Endothelial cell of umbilical vein (primary cell): ENCODE data around the gene GADD45GIP1. TPM values are rescaled to one million over a fixed set of nuclear protein-coding genes. Genes with fewer than 3 reads are reported as not detected.
A peak's percentile ranks its signal among the peaks of the same experiment; 100 is the strongest.

Experiments used
- BruUV-seq: library from RNA; stranded (reverse); fragments of 400-500 nt; replicated peaks from 2 replicates; lab custom pipeline; 2021; lab: Mats Ljungman, UMichigan
- CTCF ChIA-PET: fragments of 300-600, 350-600 bp; sonication (Branson Sonifier 250); formaldehyde crosslinking; loops from one replicate; lab custom pipeline; 2021; ENCODE audit warnings: antibody characterized with exemption, inconsistent platforms; lab: Charles Lee
- POLR2A ChIA-PET: fragments of 300-600, 350-600 bp; sonication (Branson Sonifier 250); formaldehyde crosslinking; loops from one replicate; lab custom pipeline; 2021; ENCODE audit warnings: antibody characterized with exemption, inconsistent platforms; lab: Charles Lee
- DNase-seq: peaks from one replicate; pipeline ENCODE4 v3.0.0-alpha.2; 2011; ENCODE audit warnings: low read depth, low spot score
- FAIRE-seq: peaks from 2 replicates; lab custom pipeline; 2011; peaks lifted over from hg19 to GRCh38; lab: Jason Lieb, UNC
- H2AFZ ChIP-seq: 2 replicates; pipeline ENCODE4 v1.6.0; 2012; ENCODE audit warnings: low read depth, low read length, control low read depth, inconsistent platforms
- H3K27ac ChIP-seq: 2 replicates; pipeline ENCODE4 v1.5.1; 2011; ENCODE audit warnings: low read depth, mild to moderate bottlenecking, control low read depth, low read length, moderate library complexity; ENCODE audit not compliant: insufficient read depth
- H3K27me3 ChIP-seq, 2 experiments: 2 replicates each; pipeline versions ENCODE4 v1.6.0 to v1.6.1; 2011; ENCODE audit warnings: low read length in 2 of 2, mixed read lengths in 1 of 2; ENCODE audit not compliant: control insufficient read depth in 2 of 2, insufficient read depth in 2 of 2
- H3K36me3 ChIP-seq, 2 experiments: 2 replicates in 1 of 2; 3 replicates in 1 of 2; pipeline ENCODE4 v1.5.1; 2011; ENCODE audit warnings: low read length in 2 of 2, mild to moderate bottlenecking in 1 of 2, moderate library complexity in 1 of 2; ENCODE audit not compliant: control insufficient read depth in 2 of 2, insufficient read depth in 2 of 2; ENCODE audit errors: extremely low read depth in 1 of 2
- H3K4me1 ChIP-seq: 3 replicates; pipeline ENCODE4 v1.5.1; 2011; ENCODE audit warnings: mild to moderate bottlenecking, low read length; ENCODE audit not compliant: control insufficient read depth, insufficient read depth; ENCODE audit errors: extremely low read depth
- H3K4me2 ChIP-seq: 2 replicates; pipeline ENCODE4 v1.6.1; 2011; ENCODE audit warnings: low read length, control low read depth, mixed read lengths; ENCODE audit not compliant: insufficient read depth
- H3K4me3 ChIP-seq, 3 experiments: fragments of 200-600 bp in 1 of 3; sonication (generic), shearing (Covaris generic) in 1 of 3; replicated peaks in 1 of 3; 2 replicates each; pipeline ENCODE4 v1.5.1; 2011 to 2016; ENCODE audit warnings: control low read depth in 3 of 3, low read length in 3 of 3, mild to moderate bottlenecking in 2 of 3, inconsistent platforms in 1 of 3, low read depth in 1 of 3, moderate library complexity in 1 of 3; ENCODE audit not compliant: insufficient read depth in 1 of 3
- H3K79me2 ChIP-seq: 2 replicates; pipeline ENCODE4 v1.6.0; 2012; ENCODE audit warnings: low read length, inconsistent platforms; ENCODE audit not compliant: control insufficient read depth, insufficient read depth
- H3K9ac ChIP-seq: replicated peaks from 2 replicates; pipeline ENCODE3; 2011; ENCODE audit warnings: low read length, control low read depth; ENCODE audit not compliant: insufficient read depth; ENCODE audit errors: extremely low read depth
- H3K9me1 ChIP-seq: replicated peaks from 3 replicates; pipeline ENCODE4 v1.6.0; 2011; ENCODE audit warnings: mild to moderate bottlenecking, low read length; ENCODE audit not compliant: control insufficient read depth, insufficient read depth; ENCODE audit errors: extremely low read depth
- H3K9me3 ChIP-seq: replicated peaks from 2 replicates; pipeline ENCODE4 v1.5.1; 2012; ENCODE audit warnings: low read length, inconsistent platforms; ENCODE audit not compliant: control insufficient read depth, insufficient read depth
- H4K20me1 ChIP-seq: replicated peaks from 2 replicates; pipeline ENCODE3; 2011; ENCODE audit warnings: mild to moderate bottlenecking, low read length; ENCODE audit not compliant: control insufficient read depth, insufficient read depth; ENCODE audit errors: extremely low read depth
- EZH2 ChIP-seq: IDR thresholded peaks from 2 replicates; pipeline ENCODE4 v1.6.1; 2012; ENCODE audit warnings: borderline replicate concordance, low read depth, mild to moderate bottlenecking, moderate library complexity, low read length, inconsistent platforms; ENCODE audit not compliant: severe bottlenecking
- FOS ChIP-seq: IDR thresholded peaks from 2 replicates; pipeline ENCODE4 v1.6.1; 2011; ENCODE audit warnings: mild to moderate bottlenecking, low read length, moderate library complexity, borderline replicate concordance; ENCODE audit not compliant: insufficient read depth
- GATA2 ChIP-seq: IDR thresholded peaks from 2 replicates; pipeline ENCODE4 v1.7.0; 2011; ENCODE audit warnings: low read depth, mild to moderate bottlenecking, moderate library complexity, mixed read lengths, low read length; ENCODE audit not compliant: insufficient read length, insufficient read depth
- JUN ChIP-seq: IDR thresholded peaks from 2 replicates; pipeline ENCODE4 v1.6.1; 2011; ENCODE audit warnings: borderline replicate concordance, low read depth; ENCODE audit not compliant: insufficient read length, insufficient read depth
- MAX ChIP-seq: IDR thresholded peaks from 2 replicates; pipeline ENCODE4 v1.6.1; 2011; ENCODE audit not compliant: insufficient read depth, insufficient read length
- POLR2A ChIP-seq: IDR thresholded peaks from 2 replicates; pipeline ENCODE4 v1.6.1; 2012; ENCODE audit warnings: low read depth, mild to moderate bottlenecking, control low read depth, low read length
- POLR2AphosphoS5 ChIP-seq: IDR thresholded peaks from 2 replicates; pipeline ENCODE4 v1.6.1; 2012; ENCODE audit warnings: low read depth, mild to moderate bottlenecking, control low read depth, low read length, moderate library complexity; ENCODE audit not compliant: insufficient read depth
- dilution Hi-C: fragments of 300-500 bp; cut with MboI; formaldehyde crosslinking; loops from one replicate; pipeline ENCODE4 v1.15.0; 2019; ENCODE audit warnings: low sequenced_read_pairs; ENCODE audit not compliant: extremely low pct_ligation_motif_present
- intact Hi-C: fragments of 100-400 bp; cut with micrococcal nuclease; formaldehyde crosslinking; loops from one replicate; pipeline ENCODE4 v1.10.0; 2022
- polyA plus RNA-seq, 4 experiments: library from polyadenylated mRNA; depleted of rRNA in 3 of 4; stranded (reverse) in 3 of 4; unstranded in 1 of 4; fragments of >200 nt; gene quantifications; 2 replicates each; pipeline versions ENCODE4 v1.2.1 to v1.2.3, GENCODE V29; 2011 to 2012; ENCODE audit warnings: missing spikeins in 1 of 4
- total RNA-seq: library from RNA; stranded (reverse); gene quantifications from 2 replicates; pipeline ENCODE4 v1.2.3, GENCODE V29; 2021
- TF ChIP-seq, protein P1 (sequence below), 2 donors: IDR thresholded peaks; 1 replicate in 1 of 2; 2 replicates in 1 of 2; pipeline ENCODE4 v1.5.1; 2011; ENCODE audit warnings: low read length in 2 of 2, mild to moderate bottlenecking in 2 of 2, moderate library complexity in 2 of 2, control low read depth in 1 of 2, inconsistent platforms in 1 of 2, low read depth in 1 of 2; ENCODE audit not compliant: insufficient read depth in 1 of 2; ENCODE audit errors: extremely low read depth in 1 of 2

GADD45GIP1 gene
- total and polyA plus RNA-seq, 2 donors (not counting 3 experiments of a cell fraction or from before 2014, with no cell fraction given) = 32.8 to 38.3 TPM

GRCh38 chr19:12946731-12947496, 10.1 kb downstream of the GADD45GIP1 start:
- H3K9ac ChIP-seq = peak overlapping the region; percentile 90
- CTCF ChIA-PET = interaction anchor here (0.6 to 1.0 kb wide), 2 partner anchors 19 to 84 kb away, joined by 3 to 12 read pairs; no protein-coding TSS in a partner anchor

More at GRCh38 chr19:12946731-12947496, 10.1 kb downstream of the GADD45GIP1 start:
- FAIRE-seq (no peak), DNase-seq (no peak)
- H3K36me3 ChIP-seq = peaks cover 18 to 56% of the 10 kb centered on the region in 2 experiments
- POLR2A ChIA-PET = interaction anchor here (0.7 to 1.0 kb wide), 2 partner anchors 7 to 9 kb away, joined by 5 read pairs; partner anchors contain the start of gene GADD45GIP1
- peak overlapping the region; percentile 99 for H3K4me2 ChIP-seq
- H3K4me1 ChIP-seq = peaks cover 12% of the 10 kb centered on the region
- H3K79me2 ChIP-seq = peaks cover 38% of the 10 kb centered on the region
- peak overlapping the region; percentile 72 to 92 (median 72) for H3K4me3 ChIP-seq
- no peaks in the 10 kb centered on the region for H3K27me3 ChIP-seq
- peak overlapping the region; percentile 76 for H3K27ac ChIP-seq
- intact Hi-C loops = loop anchor here (1.0 kb wide), 1 partner anchor 9 kb away; the partner anchor contains the start of gene CALR
- TF ChIP-seq JUN (no peak), FOS (no peak), GATA2 (no peak), POLR2A (peak; percentile 27), POLR2AphosphoS5 (no peak), MAX (no peak), EZH2 (no peak)
- TF ChIP-seq, protein P1, sequence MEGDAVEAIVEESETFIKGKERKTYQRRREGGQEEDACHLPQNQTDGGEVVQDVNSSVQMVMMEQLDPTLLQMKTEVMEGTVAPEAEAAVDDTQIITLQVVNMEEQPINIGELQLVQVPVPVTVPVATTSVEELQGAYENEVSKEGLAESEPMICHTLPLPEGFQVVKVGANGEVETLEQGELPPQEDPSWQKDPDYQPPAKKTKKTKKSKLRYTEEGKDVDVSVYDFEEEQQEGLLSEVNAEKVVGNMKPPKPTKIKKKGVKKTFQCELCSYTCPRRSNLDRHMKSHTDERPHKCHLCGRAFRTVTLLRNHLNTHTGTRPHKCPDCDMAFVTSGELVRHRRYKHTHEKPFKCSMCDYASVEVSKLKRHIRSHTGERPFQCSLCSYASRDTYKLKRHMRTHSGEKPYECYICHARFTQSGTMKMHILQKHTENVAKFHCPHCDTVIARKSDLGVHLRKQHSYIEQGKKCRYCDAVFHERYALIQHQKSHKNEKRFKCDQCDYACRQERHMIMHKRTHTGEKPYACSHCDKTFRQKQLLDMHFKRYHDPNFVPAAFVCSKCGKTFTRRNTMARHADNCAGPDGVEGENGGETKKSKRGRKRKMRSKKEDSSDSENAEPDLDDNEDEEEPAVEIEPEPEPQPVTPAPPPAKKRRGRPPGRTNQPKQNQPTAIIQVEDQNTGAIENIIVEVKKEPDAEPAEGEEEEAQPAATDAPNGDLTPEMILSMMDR (IDR thresholded peaks at IDR 0.05; ENCODE audit: extremely low read depth in 1 of 2, insufficient read depth in 1 of 2, low read depth in 1 of 2, low read length in 2 of 2) = no peak
- H4K20me1 ChIP-seq = no peaks in the 10 kb centered on the region
- H3K9me1 ChIP-seq = no peaks in the 10 kb centered on the region
- no peak overlapping the region for H2AFZ ChIP-seq
- dilution Hi-C loops = no loop called here
- no peaks in the 10 kb centered on the region for H3K9me3 ChIP-seq
- BruUV-seq = no TSS peak
